HepG2 (cell line): ENCODE data around the gene SH3YL1. TPM values are rescaled to one million over a fixed set of nuclear protein-coding genes. Genes with fewer than 3 reads are reported as not detected.

Experiments
- ATAC-seq: fragments of 200-7000 bp; cut with Tn5 transposase; 3 replicates; pipeline ENCODE4 v1.9.1; 2020; ENCODE audit warnings: mild to moderate bottlenecking, moderate library complexity
- BruUV-seq: library from RNA; stranded (reverse); fragments of 400-500 nt; replicated peaks from 2 replicates; lab custom pipeline; 2021; lab: Mats Ljungman, UMichigan
- CTCF ChIA-PET: fragments of 300-600 bp; formaldehyde crosslinking; extraction: SDS; loops from one replicate; lab custom pipeline; 2021; ENCODE audit warnings: low total read pairs, inconsistent platforms, low intra/inter-chr PET ratio; lab: Yijun Ruan, JAX
- POLR2A ChIA-PET: fragments of 350-600 bp; sonication (Branson Sonifier 250); formaldehyde crosslinking; loops from one replicate; lab custom pipeline; 2020; ENCODE audit warnings: antibody characterized with exemption, inconsistent platforms; lab: Yijun Ruan, JAX
- DNase-seq: peaks from one replicate; pipeline ENCODE4 v3.0.0-alpha.2; 2015; ENCODE audit warnings: low spot score
- FAIRE-seq: peaks from 3 replicates; lab custom pipeline; 2011; peaks lifted over from hg19 to GRCh38; lab: Jason Lieb, UNC
- H2AFZ ChIP-seq: one replicate; pipeline ENCODE4 v1.6.1; 2011; ENCODE audit warnings: low read length, inconsistent platforms
- H3K27ac ChIP-seq: fragments of 300-600 bp; 3 replicates; pipeline ENCODE4 v1.8.0; 2011; ENCODE audit warnings: mixed run types, mild to moderate bottlenecking, mixed read lengths, low read length, inconsistent platforms; ENCODE audit not compliant: insufficient read depth; ENCODE audit errors: extremely low read length
- H3K27me3 ChIP-seq, 2 experiments: fragments of 200-600 bp in 1 of 2; 2 replicates in 1 of 2; 3 replicates in 1 of 2; pipeline versions ENCODE4 v1.6.0 to v1.8.0; 2011; ENCODE audit warnings: low read length in 2 of 2, mild to moderate bottlenecking in 2 of 2, moderate library complexity in 2 of 2, inconsistent platforms in 1 of 2; ENCODE audit not compliant: insufficient read depth in 2 of 2, control insufficient read depth in 1 of 2
- H3K36me3 ChIP-seq, 2 experiments: fragments of 200-600 bp in 1 of 2; replicated peaks in 1 of 2; 2 replicates in 1 of 2; 3 replicates in 1 of 2; pipeline versions ENCODE4 v1.5.1 to v1.8.0; 2011; ENCODE audit warnings: low read length in 2 of 2, inconsistent platforms in 1 of 2; ENCODE audit not compliant: insufficient read depth in 2 of 2, control insufficient read depth in 1 of 2
- H3K4me1 ChIP-seq: 2 replicates; pipeline ENCODE4 v1.5.1; 2012; ENCODE audit warnings: low read length, inconsistent platforms; ENCODE audit not compliant: insufficient read depth
- H3K4me2 ChIP-seq: 2 replicates; pipeline ENCODE4 v1.6.0; 2011; ENCODE audit warnings: low read depth, low read length, inconsistent platforms
- H3K4me3 ChIP-seq, 3 experiments: fragments of 200-600 bp in 1 of 3; sonication (generic), shearing (Covaris generic) in 1 of 3; replicated peaks in 1 of 3; 2 replicates each; pipeline ENCODE4 v1.5.1; 2011 to 2016; ENCODE audit warnings: low read length in 3 of 3, inconsistent platforms in 2 of 3, low read depth in 2 of 3, mild to moderate bottlenecking in 2 of 3, control low read depth in 1 of 3, mixed read lengths in 1 of 3; ENCODE audit not compliant: insufficient read depth in 1 of 3
- H3K79me2 ChIP-seq: one replicate; pipeline ENCODE4 v1.6.1; 2011; ENCODE audit warnings: low read length, inconsistent platforms; ENCODE audit not compliant: insufficient read depth
- H3K9ac ChIP-seq: 2 replicates; pipeline ENCODE4 v1.6.0; 2011; ENCODE audit warnings: mild to moderate bottlenecking, low read depth, low read length, inconsistent platforms; ENCODE audit not compliant: insufficient read depth
- H3K9me3 ChIP-seq: 2 replicates; pipeline ENCODE4 v1.5.1; 2012; ENCODE audit warnings: mild to moderate bottlenecking, low read length
- H4K20me1 ChIP-seq: 2 replicates; pipeline ENCODE4 v1.6.0; 2011; ENCODE audit warnings: inconsistent platforms, mild to moderate bottlenecking, low read length, moderate library complexity; ENCODE audit not compliant: insufficient read depth
- FOXA1 ChIP-seq, 2 experiments: fragments of 450-650 bp in 1 of 2; sonication (generic) in 1 of 2; formaldehyde crosslinking in 1 of 2; IDR thresholded peaks; 2 replicates each; pipeline versions ENCODE4 v1.4.0 to v1.6.1; 2016 to 2020; ENCODE audit warnings: missing genetic modification reagents in 1 of 2
- KDM5B ChIP-seq: sonication (generic); formaldehyde crosslinking; IDR thresholded peaks from 2 replicates; pipeline ENCODE4 v1.4.0; 2020; ENCODE audit warnings: missing genetic modification reagents, mild to moderate bottlenecking, borderline replicate concordance
- MAFG ChIP-seq: sonication (generic); formaldehyde crosslinking; IDR thresholded peaks from 2 replicates; pipeline ENCODE4 v1.5.1; 2020; ENCODE audit warnings: mild to moderate bottlenecking, missing genetic modification reagents
- ONECUT2 ChIP-seq: sonication (generic); formaldehyde crosslinking; IDR thresholded peaks from 2 replicates; pipeline ENCODE4 v1.4.0; 2020; ENCODE audit warnings: missing genetic modification reagents
- POLR2AphosphoS5 ChIP-seq: IDR thresholded peaks from 2 replicates; pipeline ENCODE4 v1.6.1; 2012; ENCODE audit warnings: low read depth, low read length
- ZNF17 ChIP-seq: sonication (generic); formaldehyde crosslinking; IDR thresholded peaks from 2 replicates; pipeline ENCODE4 v1.5.0; 2020; ENCODE audit warnings: mild to moderate bottlenecking, missing genetic modification reagents
- ZNF644 ChIP-seq: IDR thresholded peaks from 2 replicates; pipeline ENCODE4 v1.6.1; 2016; ENCODE audit warnings: low read depth
- in situ Hi-C: cut with HindIII; loops from 2 replicates; pipeline ENCODE4 v1.10.0; 2017; ENCODE audit warnings: low pct_unique_long_range_greater_than_20kb; ENCODE audit not compliant: extremely low pct_ligation_motif_present
- intact Hi-C: fragments of 100-400 bp; cut with micrococcal nuclease; formaldehyde crosslinking; loops from one replicate; pipeline ENCODE4 v1.10.0; 2022; ENCODE audit not compliant: unreplicated experiment
- polyA plus RNA-seq, 8 experiments: library from polyadenylated mRNA; depleted of rRNA in 3 of 8; stranded (reverse) in 7 of 8; unstranded in 1 of 8; fragments of >200 nt; fragmentation: Illumina TruSeq in 4 of 8; extraction: Trizol in 4 of 8; gene quantifications; 2 replicates each; pipeline versions ENCODE4 v1.2.1 to v1.2.3, GENCODE V29; 2011 to 2016; ENCODE audit warnings: low read depth in 4 of 8, missing spikeins in 1 of 8, mixed read lengths in 1 of 8; ENCODE audit not compliant: insufficient read depth in 1 of 8
- total RNA-seq, 5 experiments: library from RNA; depleted of rRNA; stranded (reverse); fragments of >200 nt; fragmentation: Illumina TruSeq; extraction: Trizol; gene quantifications; 2 replicates each; pipeline ENCODE4 v1.2.3, GENCODE V29; 2016; ENCODE audit warnings: low read depth in 1 of 5
- TF ChIP-seq, protein P1 (sequence below): sonication (generic); formaldehyde crosslinking; IDR thresholded peaks from 2 replicates; pipeline ENCODE4 v1.4.0; 2020; ENCODE audit warnings: missing genetic modification reagents

SH3YL1 gene
- total and polyA plus RNA-seq, 2 of the 13 experiments (the other 11 are each of a cell fraction or from before 2014, with no cell fraction given) = 13.0 to 48.2 TPM

DNA sequence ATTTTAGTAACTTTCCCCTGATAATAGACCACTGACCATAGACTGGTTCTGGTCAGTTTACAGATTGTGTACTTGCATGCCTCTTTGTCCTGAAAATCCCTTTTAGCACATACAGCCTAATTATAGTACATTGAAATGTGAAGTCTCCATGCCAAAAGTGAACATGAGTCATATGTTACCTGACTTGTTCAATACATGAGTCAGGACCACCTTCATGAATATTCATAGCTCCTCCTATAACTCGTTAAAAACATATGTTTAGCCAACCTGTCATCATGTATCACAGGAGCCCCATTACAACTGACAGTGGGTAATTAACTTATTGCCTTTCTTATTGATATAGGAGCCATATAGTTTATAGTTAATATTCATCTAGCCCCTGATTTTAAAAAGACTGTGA is 78.6 kb downstream of the SH3YL1 start (continued):
- TF ChIP-seq, protein P1, sequence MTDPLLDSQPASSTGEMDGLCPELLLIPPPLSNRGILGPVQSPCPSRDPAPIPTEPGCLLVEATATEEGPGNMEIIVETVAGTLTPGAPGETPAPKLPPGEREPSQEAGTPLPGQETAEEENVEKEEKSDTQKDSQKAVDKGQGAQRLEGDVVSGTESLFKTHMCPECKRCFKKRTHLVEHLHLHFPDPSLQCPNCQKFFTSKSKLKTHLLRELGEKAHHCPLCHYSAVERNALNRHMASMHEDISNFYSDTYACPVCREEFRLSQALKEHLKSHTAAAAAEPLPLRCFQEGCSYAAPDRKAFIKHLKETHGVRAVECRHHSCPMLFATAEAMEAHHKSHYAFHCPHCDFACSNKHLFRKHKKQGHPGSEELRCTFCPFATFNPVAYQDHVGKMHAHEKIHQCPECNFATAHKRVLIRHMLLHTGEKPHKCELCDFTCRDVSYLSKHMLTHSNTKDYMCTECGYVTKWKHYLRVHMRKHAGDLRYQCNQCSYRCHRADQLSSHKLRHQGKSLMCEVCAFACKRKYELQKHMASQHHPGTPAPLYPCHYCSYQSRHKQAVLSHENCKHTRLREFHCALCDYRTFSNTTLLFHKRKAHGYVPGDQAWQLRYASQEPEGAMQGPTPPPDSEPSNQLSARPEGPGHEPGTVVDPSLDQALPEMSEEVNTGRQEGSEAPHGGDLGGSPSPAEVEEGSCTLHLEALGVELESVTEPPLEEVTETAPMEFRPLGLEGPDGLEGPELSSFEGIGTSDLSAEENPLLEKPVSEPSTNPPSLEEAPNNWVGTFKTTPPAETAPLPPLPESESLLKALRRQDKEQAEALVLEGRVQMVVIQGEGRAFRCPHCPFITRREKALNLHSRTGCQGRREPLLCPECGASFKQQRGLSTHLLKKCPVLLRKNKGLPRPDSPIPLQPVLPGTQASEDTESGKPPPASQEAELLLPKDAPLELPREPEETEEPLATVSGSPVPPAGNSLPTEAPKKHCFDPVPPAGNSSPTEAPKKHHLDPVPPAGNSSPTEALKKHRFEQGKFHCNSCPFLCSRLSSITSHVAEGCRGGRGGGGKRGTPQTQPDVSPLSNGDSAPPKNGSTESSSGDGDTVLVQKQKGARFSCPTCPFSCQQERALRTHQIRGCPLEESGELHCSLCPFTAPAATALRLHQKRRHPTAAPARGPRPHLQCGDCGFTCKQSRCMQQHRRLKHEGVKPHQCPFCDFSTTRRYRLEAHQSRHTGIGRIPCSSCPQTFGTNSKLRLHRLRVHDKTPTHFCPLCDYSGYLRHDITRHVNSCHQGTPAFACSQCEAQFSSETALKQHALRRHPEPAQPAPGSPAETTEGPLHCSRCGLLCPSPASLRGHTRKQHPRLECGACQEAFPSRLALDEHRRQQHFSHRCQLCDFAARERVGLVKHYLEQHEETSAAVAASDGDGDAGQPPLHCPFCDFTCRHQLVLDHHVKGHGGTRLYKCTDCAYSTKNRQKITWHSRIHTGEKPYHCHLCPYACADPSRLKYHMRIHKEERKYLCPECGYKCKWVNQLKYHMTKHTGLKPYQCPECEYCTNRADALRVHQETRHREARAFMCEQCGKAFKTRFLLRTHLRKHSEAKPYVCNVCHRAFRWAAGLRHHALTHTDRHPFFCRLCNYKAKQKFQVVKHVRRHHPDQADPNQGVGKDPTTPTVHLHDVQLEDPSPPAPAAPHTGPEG (CRISPR knock-in tag) = no peak
- TF ChIP-seq ZNF17 (CRISPR knock-in tag) (no peak), ONECUT2 (CRISPR knock-in tag) (no peak), KDM5B (CRISPR knock-in tag) (no peak), FOXA1 (IDR thresholded peaks at IDR 0.05) (no peak), FOXA1 (CRISPR knock-in tag; IDR thresholded peaks at IDR 0.05) (no peak), MAFG (CRISPR knock-in tag) (no peak), POLR2AphosphoS5 (no peak)
- TF ChIP-seq, all 625 proteins: peak for 0

DNA sequence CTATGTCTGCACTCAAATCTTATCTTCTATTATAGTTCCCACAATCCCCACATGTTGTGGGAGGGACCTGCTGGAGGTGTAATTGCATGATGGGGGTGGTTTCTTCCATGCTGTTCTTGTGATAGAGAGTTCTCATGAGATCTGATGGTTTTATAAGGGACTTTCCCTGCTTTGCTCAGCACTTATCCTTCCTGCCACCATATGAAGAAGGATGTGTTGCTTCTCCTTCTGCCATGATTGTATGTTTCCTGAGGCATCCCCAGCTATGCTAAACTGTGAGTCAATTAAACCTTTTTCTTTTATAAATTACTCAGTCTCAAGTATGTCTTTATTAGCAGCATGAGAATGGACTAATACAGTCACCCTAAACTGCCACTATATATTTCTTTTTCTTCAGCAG is 79.1 kb downstream of the SH3YL1 start:
- intact Hi-C loops (no loop called here), in situ Hi-C loops (no loop called here)
- Histone ChIP-seq H3K36me3 (no peaks in the 10 kb centered on the region), H3K79me2 (no peaks in the 10 kb centered on the region), H3K4me2 (no peak overlapping the region), H4K20me1 (no peaks in the 10 kb centered on the region), H3K4me3 (no peak overlapping the region), H2AFZ (no peak overlapping the region), H3K27me3 (0 out of 5 replicates have a peak, but pooled peaks cover 0 to 6% of the 10 kb centered on the region in 2 experiments), H3K4me1 (peaks cover 8% of the 10 kb centered on the region; the same call in 1 of the 2 replicates), H3K27ac (no peak overlapping the region), H3K9ac (no peak overlapping the region), H3K9me3 (peaks cover 56% of the 10 kb centered on the region)
- ATAC-seq (no peak), FAIRE-seq (no peak), DNase-seq (no peak)
- CTCF ChIA-PET = no interaction called here
- BruUV-seq = no TSS peak
- POLR2A ChIA-PET = no interaction called here
- no peak for TF ChIP-seq ZNF644 (CRISPR knock-in tag)
